Stomach (tissue), 4 donors: Measurements from ENCODE around the gene NGLY1.

Source experiments
- CTCF ChIP-seq, 7 experiments: fragments of 450-650 bp in 4 of 7; fragments of 200-600 bp in 3 of 7; sonication (generic) in 3 of 7; IDR thresholded peaks; one replicate each; pipeline ENCODE4 v1.5.1; 2016 to 2019; ENCODE audit warnings: antibody characterized with exemption in 7 of 7, control low read depth in 2 of 7, mild to moderate bottlenecking in 1 of 7
- POLR2A ChIP-seq, 4 donors: fragments of 450-650 bp; IDR thresholded peaks; one replicate each; pipeline ENCODE4 v1.6.1; 2016; ENCODE audit warnings: antibody characterized with exemption in 4 of 4, control low read depth in 2 of 4, mild to moderate bottlenecking in 1 of 4, moderate library complexity in 1 of 4
- POLR2AphosphoS5 ChIP-seq, 3 donors: sonication (generic); formaldehyde crosslinking; IDR thresholded peaks; one replicate each; pipeline ENCODE4 v1.6.1; 2016; ENCODE audit warnings: antibody characterized with exemption in 3 of 3

- TF ChIP-seq CTCF (IDR thresholded peaks at IDR 0.05) (no peak), POLR2AphosphoS5 (IDR thresholded peaks at IDR 0.05) (no peak), POLR2A (IDR thresholded peaks at IDR 0.05) (no peak)
Measured at GRCh38 chr3:25692341-25692740, 90.9 kb downstream of the NGLY1 start.
